NCI-H1105 treated with DMSO at 0.1 percent for 48 hours (cell line): ENCODE measurements around the gene OR10H5.
"Not testable (repeated sequence)": the region's sequence is repeated elsewhere in the genome, so short reads cannot be mapped to it uniquely, and the experiment has no call there.

Experiments
- DNase-seq: peaks from one replicate; lab custom pipeline; 2025; lab: John Stamatoyannopoulos, UW

Gene OR10H5

GRCh38 chr19:15812060-15812722, 24.7 kb downstream of the OR10H5 start:
- no peak for DNase-seq

DNA sequence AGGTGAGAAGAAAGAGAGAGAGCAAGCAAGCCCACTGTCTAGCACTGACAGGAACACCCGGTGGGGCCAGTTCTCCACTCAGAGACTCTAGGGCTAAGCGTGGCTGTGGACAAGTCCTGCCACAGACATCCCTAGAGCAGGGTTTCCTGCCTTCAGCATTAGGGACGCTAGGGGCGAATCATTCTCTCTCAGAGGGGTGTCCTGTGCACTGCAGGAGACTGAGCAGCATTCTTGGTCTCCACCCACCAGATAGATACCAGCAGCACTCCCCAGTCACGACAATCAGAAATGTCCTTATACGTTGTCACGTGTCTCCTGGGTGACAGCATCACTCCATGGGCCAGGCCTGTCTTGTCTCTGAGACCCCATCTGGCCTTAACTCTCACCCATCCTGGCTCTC, 26.5 kb downstream of the OR10H5 start:
- DNase-seq = no peak

GRCh38 chr19:15815306-15815705, 27.8 kb downstream of the OR10H5 start, which contains the start of gene OR10H1:
Gene OR10H1 (minus strand): TSS chr19:15815664. CDS start chr19:15808037, 7,627 bp downstream.
- no peak for DNase-seq

DNA sequence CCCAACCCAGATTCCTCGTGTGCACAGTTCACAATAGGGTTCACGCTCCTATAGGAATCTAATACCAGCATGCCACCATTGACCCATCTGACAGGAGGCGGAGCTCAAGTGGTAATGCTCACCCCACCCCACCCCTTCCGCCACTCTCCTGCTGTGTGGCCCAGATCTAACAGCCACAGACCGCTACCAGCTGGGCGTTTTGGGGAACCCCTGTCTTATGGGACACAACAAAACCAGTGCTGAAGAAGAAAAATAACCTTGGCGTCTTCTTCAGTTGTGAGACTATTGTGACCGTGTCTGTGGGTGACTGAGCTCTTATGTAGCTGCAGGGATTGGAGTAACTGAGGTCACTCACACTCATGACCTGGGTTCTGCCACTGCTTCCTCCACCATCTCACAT, 33.2 kb downstream of the OR10H5 start:
- DNase-seq = no peak

- DNase-seq = no peak
Observed at GRCh38 chr19:15825753-15826152, 38.3 kb downstream of the OR10H5 start.

DNA sequence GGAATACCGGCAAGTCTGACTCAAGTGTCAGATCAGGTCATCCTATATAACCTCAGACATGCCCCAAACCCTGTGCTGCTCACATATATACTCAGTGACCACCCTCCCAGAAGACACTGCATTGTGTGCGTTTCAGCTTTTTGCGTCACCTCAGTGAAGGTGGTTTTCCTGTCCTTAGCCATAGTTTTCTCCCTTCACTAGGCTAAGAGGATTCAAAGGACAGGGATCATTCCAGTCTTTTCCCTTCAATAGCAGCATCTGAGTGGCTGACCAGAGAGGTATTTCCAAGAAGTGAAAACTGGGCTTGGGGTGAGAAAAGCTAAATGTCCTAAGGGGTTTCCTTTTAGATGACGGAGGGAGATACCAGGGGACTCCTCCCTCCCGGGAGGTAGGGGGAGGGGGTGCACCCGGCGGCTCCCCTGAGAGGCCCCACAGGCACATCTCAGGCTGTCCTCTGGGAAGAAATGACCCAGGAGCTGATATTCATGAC, 40.7 kb downstream of the OR10H5 start:
- no peak for DNase-seq

GRCh38 chr19:15828611-15829305, 41.3 kb downstream of the OR10H5 start:
- not testable (repeated sequence) for DNase-seq

GRCh38 chr19:15829306-15829698, 41.8 kb downstream of the OR10H5 start:
- no peak for DNase-seq

- no peak for DNase-seq
Observed at GRCh38 chr19:15829786-15830185, 42.3 kb downstream of the OR10H5 start.

- DNase-seq = no peak
Observed at GRCh38 chr19:15831626-15832025, 44.2 kb downstream of the OR10H5 start.

DNA sequence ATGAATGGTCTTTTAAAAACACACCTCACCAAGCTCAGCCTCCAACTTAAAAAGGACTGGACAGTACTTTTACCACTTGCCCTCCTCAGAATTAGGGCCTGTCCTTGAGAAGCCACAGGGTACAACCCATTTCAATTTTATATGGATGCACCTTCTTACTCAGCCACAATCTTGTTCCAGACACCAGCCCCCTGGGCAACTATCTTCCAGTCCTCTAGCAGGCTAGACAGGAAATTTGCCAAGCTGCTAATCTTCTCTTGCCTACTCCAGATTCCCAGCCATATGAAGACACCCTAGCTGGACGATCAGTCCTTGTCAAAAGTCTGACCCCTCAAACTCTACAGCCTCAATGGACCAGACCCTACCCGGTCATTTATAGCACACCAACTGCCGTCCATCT, 46.8 kb downstream of the OR10H5 start:
- DNase-seq = not testable (repeated sequence)

DNA sequence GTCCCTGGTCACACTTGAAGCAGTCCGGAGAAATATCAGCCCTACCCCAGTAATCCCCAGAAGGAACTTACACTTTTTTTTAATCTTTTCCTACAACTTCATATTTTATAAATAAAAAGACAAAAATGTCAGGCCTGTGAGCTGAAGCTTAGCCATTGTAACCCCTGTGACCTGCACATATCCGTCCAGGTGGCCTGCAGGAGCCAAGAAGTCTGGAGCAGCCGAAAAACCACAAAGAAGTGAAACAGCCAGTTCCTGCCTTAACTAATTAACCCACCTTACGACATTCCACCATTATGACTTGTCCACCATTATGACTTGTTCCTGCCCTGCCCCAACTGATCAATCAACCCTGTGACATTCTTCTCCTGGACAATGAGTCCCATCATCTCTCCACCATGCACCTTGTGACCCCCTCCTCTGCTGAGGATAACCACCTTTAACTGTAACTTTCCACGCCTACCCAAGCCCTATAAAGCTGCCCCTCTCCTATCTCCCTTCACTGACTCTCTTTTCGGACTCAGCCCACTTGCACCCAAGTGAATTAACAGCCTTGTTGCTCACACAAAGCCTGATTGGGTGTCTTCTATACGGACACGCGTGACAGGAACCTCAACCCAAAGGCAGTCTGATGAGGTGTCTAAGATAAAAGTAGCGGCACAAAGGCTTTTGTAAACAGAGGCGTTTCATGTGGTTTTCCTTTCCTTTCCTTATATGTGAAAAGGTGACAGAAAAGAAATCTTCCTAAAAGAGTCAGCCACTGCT, 48.3 kb downstream of the OR10H5 start:
- not testable (repeated sequence) for DNase-seq

- peak; percentile 84 for DNase-seq
Observed at GRCh38 chr19:15836330-15837220, 49.1 kb downstream of the OR10H5 start.

DNA sequence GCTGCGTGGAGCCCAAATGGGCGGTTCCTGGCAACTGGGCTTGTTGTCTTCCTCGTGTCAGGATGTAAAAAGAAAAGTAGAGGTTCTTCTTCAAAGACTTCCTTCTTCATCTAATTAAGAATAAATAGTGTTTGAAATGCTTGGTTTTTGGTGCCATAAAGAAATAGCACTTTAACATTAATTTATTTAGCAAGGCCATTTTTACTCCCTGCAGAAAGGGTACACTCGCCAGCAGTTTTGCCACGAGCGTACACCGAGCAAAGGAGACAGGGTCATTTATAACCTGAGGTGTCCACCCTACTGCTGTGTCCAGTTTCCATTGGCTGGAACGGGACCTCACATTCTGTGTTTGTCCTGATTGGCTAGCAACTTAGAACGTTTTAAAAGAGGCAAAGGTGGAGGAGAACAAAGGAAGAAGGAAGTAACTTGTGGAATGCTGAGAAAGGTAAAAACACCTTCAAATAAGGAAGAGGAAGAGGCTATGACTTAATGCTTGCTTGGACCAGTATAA, 49.8 kb downstream of the OR10H5 start:
- DNase-seq = no peak

- DNase-seq = no peak
Observed at GRCh38 chr19:15838351-15838750, 50.9 kb downstream of the OR10H5 start.

- not testable (repeated sequence) for DNase-seq
Observed at GRCh38 chr19:15839888-15840287, 52.4 kb downstream of the OR10H5 start.

GRCh38 chr19:15840833-15841232, 53.4 kb downstream of the OR10H5 start:
- DNase-seq = no peak

DNA sequence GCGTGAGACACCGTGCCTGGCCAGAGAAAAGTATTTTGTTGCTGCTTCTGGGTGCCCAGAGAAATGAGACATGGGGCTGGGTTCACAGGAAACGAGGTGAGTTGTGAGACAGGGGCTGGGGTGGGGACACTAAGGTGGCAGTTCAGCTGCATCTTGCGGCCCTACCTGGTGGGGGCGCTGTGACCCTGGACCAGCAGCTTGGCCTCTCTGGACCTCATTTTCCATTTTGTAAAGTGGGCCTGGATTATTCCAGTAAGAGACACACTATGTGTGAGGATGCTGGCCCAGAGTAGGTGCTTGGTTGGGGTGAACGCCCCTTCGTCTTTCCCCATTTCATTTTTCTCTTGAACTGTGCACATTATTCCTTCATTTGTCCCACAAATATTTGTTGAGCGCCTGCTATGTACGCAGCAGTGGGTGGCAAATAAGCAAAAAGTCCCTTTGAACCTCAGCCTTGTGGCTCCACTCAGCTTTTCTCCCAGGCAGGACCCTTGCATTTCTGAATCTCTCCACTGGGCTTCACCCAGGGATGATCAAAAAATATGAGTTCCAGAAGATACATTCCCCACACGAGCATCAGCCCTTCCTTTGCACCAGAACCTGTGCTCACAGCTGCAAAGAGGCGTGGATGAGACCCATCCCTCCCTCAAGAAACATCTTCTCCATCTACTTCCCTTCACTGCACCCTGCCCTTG, 54.6 kb downstream of the OR10H5 start:
- no peak for DNase-seq

DNA sequence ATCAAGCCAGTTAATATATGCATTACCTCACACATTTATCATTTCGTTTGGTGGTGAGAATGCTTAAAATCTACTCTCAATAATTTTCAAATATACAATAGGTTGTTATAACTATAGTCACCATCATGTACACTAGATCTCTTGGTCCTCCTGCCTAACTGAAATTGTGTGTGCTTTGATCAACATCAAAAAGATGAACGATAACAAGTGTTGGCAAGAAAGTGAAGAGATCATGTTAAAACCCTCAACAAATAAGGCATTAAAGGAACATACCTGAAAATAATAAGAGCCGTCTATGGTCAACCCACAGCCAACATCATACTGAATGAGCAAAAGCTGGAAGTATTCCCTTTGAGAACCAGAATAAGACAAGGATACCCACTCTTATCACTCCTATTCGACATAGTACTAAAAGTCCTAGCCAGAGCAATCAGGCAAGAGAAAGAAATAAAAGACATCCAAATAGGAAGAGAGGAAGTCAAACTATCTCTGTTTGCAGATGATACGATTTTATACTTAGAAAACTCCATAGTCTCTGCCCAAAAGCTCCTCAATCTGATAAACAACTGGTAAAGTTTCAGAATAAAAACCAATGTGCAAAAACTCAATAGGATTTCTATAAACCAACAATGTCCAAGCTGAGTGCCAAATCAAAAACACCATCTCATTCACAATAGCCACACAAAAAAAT, 55.9 kb downstream of the OR10H5 start:
- DNase-seq = no peak

GRCh38 chr19:15843894-15844222, 56.4 kb downstream of the OR10H5 start:
- not testable (repeated sequence) for DNase-seq
